Stimulated activated naive CD4-positive, alpha-beta T cell (primary cell): ENCODE results near the gene MGAT4C.
"Not testable (repeated sequence)": the region's sequence is repeated elsewhere in the genome, so short reads cannot be mapped to it uniquely, and the experiment has no call there.

ENCODE experiments used
- DNase-seq, 6 experiments: peaks; one replicate each; lab custom pipeline; 2025; lab: John Stamatoyannopoulos, UW

Gene MGAT4C

DNA sequence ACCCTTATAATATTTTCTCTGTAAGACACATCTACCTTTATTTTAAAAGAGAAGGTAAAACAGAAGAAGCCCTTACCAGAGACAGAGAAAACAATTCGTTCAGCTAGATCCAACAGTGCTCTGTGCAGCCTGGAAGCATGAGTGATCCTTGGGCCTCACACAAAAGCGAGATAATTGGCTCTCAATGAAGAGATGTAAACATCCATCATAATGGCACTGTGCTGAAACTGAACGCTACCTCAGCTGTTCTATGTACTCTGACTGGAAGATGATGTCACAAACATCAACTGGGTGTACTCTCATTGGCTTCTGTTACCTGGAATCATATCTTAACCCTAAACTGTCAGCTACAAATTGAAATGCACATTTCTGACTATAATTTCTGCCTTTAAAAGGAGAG lies at the start of gene MGAT4C:
Gene MGAT4C, minus strand, starts transcription at position 229 of the 400 bp plus-strand sequence.
- no peak for DNase-seq

DNA sequence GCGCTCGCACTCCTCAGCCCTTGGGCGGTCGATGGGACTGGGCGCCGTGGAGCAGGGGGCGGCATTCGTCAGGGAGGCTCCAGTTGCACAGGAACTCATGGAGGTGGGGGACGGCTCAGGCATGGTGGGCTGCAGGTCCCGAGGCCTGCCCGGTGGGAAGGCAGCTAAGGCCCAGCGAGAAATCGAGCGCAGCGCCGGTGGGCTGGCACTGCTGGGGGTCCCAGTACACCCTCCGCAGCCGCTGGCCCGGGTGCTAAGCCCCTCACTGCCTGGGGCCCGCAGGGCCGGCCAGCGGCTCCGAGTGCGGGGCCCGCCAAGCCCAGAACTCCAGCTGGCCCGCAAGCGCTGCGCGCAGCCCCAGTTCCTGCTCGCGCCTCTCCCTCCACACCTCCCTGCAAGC lies 40.2 kb upstream of the MGAT4C start:
- DNase-seq, result not testable (repeated sequence)

DNA sequence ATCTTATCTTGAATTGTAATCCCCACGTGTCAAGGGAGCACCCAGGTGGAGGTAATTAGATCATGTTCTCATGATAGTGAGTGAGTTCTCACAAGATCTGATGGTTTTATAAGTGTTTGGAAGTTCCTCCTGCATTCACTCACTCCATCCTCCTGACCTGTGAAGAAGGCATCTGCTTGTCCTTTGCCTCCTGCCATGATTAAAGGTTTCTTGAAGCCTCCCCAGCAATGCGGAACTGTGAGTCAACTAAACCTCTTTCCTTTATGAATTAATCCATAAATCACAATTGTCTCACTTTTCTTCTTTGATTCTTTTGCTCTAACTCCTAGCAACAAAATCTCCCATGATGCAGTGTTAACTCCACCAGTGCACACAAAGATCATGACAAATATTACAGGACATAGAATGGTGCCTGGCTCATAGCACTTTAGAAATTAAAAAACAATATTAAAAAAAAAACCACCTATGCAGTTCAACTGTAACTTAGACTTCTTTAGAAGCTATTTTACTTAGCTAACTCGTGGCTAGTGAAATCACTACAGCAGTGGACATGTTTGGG lies 37.6 kb upstream of the MGAT4C start:
- DNase-seq, result no peak

DNA sequence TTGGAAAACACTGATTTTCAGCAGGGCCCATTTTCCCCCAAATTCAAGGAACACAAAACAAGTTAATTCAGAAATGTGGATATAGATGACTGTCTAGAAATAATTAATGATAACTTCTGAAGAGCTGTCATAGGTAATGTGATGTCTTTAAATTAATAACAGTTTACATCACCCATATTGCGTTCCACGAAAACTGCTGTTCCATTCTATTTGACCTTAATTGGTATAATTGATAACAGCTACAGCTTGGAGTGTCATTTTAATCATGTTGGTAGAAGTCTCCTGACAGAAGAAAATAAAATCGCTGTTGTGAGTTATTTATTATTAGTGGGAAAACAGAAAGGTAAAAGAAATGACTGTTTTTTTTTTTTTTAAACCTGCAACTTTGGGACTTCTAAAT lies 36.3 kb upstream of the MGAT4C start:
- no peak for DNase-seq

DNA sequence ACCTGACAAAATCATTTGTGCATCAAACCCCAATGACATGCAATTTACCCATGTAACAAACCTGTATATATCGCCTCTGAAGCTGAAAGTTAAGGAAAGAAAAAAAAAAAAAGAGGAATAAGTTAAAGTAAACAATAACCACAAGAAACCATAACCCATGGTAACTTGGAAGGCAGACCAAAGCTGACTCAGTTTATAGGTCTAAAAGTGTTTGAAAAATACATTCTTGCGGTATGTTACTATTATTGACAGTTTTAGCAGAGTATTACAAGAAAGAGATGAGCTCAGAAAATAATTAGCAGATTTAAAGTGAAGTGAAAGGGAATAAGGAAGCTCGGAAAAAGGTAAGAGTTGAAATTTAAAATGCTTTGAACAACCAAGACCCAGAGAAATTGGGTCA lies 34.4 kb upstream of the MGAT4C start:
- DNase-seq, result no peak

DNA sequence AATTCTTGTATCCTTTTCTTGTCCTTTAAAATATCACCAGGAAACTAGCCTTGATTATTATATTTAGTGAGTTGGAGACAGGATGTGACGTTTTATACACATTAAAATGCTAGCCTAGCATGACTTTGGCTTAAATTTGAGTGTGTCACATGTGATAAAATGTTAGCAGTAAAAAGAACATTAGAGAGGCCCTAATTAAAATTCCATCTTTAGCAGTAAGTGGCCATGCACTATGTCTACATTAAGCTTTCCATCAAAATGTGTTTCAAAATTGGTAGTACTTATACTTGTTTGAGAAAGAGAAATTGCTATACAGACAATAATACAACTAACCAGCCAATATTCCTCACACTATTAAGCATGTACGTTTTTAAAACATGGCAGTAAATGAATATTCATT lies 29.9 kb upstream of the MGAT4C start:
- DNase-seq, result no peak

DNA sequence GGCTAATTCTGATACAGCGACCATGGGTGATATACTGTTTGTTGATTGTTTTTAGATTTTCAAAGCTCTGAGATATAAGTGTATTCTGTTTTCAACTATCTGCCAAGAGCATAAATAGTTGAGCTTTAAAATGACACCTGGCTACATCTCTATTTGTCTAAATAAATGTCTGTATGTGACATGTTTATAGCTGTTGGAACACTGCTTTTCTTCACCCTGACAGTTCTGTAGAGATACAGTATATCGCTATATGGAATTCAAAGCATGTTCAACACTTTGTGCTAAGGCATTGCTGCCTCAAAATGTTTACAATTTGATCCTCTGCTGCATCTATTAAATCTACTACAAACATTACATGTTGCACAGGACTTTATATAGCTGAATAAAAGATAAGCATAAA lies 27.4 kb upstream of the MGAT4C start:
- no peak for DNase-seq

DNA sequence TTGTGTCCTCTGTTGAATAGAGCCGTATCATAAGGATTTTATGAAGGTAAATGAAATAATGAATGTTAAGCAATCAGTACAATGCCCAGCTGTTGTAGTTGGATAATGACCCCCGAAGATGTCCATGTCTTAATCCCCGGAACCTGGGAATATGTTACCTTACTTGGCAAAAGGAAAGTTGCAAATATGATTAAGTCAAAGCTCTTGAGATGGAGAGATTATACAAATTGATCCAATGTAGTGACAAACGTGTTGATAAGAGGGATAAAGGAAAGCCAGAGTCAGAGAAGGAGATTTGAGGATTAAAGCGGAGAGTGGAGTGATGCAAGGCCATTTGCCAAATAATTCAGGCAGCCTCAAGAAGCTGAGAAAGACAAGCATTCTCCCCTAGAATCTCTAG lies 19.2 kb upstream of the MGAT4C start:
- DNase-seq, result no peak

DNA sequence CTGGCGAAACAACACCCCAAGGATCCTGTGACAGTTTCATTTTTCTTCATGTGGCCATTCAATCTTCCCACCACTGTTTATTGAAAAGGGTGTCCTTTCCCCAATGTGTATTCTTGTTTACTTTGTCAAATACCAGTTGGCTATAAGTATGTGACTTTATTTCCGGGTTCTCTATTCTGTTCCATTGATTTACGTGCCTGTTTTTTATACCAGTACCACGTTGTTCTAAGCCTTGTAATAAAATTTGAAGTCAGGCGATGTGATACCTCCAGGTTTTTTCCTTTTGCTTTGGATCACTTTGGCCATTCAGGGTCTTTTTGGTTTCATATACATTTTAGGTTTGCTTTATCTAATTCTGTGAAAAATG lies 9.1 kb upstream of the MGAT4C start:
- no peak for DNase-seq

DNA sequence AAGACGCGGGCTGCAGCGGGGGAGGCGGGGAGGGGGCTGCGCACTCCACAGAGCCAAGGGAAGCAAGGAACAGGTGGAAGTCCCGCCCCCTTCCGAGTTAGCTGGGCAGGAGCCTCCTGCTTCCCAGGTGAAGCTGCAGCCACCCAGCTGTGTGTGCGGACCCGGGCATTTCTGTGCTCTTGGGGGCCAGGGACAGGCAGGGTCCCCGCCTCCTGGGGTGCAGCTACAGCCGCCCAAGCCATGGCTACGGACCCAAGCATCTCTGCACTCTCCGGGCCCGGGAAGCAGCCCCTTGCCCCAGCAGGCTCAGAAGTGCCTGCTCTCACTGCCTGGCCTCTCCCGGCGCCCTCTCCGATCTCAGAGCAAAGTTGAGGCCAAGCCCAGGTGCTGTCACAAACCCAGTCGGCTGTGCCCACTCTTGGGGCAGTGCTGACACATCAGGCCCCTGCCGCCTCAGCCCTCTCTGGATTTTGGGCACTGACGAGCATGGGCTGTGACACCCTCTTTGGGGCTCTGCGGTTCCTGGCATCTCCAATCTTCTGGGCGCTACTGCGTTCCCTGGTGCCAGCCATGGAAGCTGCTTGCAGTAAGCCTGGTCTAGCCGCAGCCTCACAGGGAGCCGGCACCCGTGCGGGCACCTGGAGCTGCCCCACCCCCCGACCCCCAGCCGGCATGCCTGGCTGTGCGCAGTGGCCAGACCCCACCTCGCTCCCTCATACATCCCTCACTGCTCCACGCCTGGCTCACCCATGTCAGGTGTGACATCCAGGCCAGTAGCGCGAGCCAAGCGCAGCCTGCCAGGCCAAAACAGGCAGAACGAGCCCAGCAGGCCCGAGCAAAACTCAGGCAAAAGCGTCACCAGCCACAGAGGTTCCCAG lies 8.5 kb upstream of the MGAT4C start:
- no peak for DNase-seq

DNA sequence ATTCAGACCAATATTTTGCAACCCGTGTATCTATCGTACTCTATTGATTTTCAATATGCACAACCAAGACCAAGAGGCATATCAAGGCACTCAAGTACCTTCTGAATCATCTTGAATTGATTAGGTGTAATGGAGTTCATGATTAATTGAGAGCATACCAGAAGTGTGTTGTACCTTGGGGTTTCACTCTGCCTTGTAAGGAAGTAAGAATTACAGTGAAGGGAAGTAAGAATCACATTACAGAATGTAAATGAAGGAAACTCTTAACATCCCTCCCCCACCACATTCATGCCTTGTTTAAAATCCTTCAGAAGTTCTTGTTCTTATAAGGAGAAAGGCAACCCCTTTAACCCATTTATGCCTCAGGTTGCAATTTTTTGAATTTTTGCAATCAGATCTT lies 5.4 kb upstream of the MGAT4C start:
- no peak for DNase-seq

DNA sequence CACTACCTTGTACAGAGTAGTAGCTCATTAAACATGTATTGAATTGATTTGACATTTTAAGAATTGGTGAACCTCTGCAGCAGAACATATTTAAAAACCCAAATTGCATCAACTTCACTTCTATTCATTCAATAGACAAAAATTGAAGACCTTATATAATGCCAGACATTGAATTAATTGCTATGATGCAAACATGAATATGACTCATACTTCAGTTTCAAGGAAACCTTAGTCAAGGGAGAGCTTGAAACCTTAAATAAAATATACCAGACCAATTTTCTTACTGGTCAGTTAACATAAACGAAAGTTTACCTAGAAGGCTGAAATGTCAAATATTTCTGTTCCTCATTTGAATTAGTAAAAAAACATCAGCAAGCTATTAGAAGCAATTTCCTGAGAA lies 5.0 kb upstream of the MGAT4C start:
- DNase-seq, result no peak

DNA sequence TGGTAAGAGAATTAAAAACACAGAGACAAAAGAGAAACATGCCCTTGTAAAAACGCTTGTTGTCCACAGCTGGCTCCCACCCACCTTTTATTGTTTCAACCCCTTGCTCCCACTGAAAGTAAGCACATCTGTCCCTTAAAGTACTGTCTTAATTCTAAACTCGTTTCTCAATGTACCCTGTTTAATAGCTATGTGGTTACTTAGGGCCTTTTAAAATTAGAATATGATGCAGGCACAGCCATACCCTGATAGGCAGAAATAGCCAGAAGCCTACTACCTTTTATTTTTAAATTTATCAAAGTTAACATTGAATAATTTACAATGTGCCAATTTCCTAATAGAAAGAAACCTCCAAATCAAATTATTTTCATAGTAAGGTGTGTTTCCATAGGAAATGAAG lies 4.0 kb upstream of the MGAT4C start:
- no peak for DNase-seq

DNA sequence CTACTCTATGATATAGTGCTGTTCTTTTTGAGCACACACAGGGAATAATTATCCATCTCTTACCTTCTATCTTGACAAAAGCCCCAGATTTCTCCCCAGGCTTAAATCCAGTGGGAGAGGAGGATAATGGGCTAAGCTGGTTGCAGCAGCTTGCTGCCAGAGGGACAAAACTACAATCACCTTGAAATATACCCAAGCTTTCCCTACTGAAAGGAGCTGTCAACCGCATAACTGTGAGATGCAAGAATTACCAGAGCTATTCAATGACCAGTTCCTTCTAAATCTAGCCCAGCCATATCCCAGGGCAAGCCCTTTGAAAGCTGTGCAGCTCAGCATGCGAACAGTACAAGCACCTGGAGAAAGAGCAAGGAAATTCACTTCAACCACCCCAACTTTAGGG lies 943 bp upstream of the MGAT4C start:
- no peak for DNase-seq

DNA sequence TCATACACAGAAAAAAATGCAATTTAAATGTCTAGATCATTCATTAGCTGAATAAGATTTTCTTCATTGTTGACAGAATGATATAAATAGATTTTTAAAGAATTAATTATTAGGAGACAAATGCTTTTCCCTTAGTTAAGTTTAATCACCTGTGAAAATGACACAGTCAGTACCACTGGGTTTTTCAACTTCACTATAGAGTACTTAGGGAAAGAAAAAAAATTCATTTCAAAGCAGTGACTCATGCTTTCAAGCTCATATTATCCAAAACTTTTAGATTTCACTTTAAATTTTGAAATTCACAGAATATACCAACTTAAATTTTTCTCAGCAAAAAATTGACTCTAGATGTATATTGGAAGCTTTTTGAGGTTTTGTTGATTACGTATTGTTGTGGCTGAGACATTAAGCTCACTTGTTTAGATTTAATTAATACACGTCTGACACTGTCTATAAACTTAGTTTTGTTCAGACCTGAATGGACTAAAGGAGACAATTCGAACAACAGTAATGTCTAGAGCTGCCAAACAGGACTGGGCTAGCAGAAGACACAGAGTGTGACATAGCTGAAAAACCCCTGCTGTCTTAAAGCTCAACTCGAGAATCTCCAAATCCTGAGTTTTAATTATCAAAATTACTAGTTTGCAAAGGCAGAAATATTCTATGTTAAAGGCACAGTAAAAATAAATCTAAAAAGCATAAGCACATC lies 1.6 kb downstream of the MGAT4C start:
- no peak for DNase-seq

DNA sequence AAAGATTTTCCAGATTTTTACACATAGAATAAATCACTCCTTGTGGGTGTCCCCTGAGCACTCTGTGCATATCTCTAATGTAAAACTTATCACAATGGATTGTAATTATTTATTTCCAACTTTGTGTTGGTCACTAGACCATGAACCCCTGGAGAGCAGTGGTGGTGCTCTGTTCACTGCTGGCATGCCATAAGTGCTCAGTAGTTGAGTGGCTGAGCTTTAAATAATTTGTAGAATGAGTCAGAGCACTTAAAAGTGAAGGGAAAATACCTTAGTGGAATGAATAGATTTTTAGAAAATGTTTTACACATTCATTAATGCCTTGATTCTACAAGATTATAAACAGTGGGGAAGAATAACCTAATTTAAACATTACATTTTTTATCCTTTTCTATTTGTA lies 6.3 kb downstream of the MGAT4C start:
- DNase-seq, result no peak

DNA sequence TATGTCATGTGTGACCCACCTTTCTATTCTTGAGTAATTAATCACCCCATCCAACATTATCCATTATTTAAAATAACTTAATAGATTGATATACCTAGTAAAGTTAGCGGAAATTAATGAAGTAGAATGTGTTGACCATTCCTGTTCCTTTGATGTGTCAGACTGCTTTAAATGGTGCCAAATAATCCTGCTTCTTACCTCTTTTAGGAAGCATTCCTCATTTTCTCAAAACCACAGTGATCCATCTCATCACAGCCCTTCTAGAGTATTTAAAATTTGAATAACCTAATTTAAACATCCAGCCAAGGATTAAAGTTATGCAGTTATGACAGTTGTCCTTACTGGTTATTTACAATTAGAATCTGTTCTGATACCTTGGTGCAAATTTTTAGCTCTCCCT lies 6.9 kb downstream of the MGAT4C start:
- DNase-seq, result no peak

DNA sequence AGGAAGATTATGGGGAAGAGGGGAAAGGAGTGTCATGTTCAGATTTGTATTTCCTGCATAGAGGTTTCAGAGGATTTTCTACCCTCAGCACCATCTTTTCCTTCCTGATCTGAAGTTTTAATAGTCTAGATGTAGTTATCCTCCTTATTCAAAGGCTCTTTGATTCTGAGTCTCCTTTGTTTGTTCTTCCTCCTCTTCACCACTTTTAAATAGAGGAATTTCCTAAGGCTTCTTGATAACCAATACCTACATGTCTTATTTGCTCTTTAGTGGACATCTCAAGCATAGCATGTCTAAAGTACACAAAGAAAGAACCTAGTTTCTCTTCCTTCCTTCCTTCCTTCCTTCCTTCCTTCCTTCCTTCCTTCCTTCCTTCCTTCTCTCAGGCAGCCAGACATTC lies 8.3 kb downstream of the MGAT4C start:
- no peak for DNase-seq

DNA sequence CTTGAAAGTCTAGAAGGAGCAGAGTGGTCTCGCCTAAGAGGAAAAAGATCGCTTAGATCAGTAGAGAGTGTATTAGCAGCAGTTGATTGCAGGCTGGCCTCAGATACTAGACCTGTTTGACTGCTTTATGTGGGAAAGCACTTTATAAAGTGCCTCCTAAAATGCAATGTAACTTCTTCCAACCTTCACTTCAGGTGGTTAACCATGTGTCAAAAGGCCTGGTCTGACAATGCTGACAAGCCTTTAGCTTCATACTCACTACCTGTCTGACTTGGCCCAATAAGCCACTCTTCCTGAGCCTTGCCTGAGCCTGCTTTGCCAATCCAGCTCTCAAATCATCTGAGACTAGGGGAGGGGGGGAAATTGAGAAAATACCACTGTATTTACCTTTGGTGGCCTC lies 14.6 kb downstream of the MGAT4C start:
- DNase-seq, result no peak

DNA sequence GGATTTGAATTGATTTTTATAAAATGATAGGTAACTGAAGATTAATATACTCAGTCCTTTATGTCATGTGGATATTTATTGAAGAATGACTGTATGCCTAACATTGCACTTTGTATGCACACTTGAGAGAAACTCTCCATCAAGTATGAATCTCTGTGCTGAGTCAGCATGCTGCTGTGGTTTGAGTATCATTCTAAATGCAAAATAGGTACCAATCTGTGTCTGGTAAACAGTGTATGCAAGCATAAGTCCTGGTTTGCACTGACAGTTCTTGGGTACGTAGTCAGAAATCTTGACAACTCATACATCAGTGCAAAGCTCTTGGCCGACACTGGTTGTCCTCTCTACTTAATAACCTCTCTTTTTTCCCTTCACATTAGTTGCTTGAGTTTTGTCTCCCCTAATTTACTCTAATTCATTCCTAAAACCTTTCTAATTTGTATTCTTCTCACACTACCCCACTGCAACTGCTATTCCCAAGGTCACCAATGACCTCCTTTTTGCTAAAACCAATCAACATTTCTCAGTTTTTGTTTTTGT lies 21.8 kb downstream of the MGAT4C start:
- DNase-seq, result no peak

DNA sequence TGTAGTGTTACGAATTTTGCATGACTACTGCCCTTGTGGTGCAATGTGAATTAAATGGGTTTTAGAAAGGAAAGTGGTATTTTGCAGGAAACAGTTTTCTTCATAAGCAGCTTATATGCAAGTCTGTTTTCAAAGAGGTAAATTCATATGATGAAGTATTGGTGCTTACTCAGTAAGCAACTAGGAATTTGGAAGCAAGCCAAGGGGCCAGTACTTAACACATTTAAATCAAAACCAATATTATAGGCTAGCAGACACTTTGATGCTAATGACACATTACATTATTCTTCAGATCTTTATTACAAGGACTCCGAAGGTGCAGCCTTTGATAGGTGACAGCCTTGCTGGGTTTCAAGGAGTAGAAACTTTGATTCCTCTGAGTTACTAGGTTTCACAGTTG lies 23.1 kb downstream of the MGAT4C start:
- DNase-seq, result no peak

DNA sequence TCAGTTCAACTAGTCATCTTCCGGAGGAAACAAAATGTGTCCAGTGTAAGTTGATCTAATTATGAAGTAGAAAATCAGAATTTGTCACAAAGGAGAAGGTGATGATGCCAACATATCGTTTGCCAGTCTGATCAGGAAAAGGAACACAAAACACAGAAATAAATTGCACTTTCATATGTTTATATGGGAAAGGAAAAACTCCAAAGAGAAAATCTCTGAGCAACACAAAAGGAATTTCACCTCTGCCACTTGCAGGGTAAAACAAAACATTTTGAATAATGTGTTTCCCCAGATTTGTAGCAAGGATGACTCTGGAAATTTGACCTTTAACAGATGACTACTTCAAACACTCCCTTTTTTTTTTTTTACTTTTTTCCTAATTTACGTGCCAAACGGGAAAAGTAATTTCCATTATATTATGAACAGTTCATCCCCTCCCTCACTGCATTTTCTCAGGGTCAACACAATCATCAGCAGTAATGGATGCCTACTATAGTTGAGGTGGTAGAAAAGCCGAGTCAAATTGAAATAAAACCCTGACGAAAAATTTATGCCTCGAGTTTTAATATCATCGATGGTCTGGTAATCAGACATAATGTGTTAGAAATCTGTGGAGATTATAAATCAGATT lies 25.6 kb downstream of the MGAT4C start:
- no peak for DNase-seq

DNA sequence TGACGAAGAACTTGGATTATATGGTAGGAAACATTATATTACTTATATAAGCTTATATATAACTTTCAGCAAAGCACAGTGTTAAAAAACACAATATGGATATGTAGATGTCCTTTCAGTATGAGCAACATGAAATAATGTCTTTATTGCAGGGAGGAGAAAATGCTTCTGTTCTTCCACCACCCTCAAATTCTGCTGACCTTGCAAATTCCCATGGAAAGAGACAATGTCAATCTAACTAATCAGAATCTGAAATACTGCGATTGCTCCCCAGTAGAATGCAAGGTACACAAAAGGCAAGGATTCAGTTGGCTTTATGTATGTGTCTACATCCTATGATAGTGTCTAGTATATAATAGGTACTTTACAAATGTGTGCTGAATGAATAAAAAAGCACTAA lies 26.4 kb downstream of the MGAT4C start:
- no peak for DNase-seq
